ENCODE results near the gene EXOC1.
"Not testable (repeated sequence)": the region's sequence is repeated elsewhere in the genome, so short reads cannot be mapped to it uniquely, and the experiment has no call there.

EXOC1 gene

DNA sequence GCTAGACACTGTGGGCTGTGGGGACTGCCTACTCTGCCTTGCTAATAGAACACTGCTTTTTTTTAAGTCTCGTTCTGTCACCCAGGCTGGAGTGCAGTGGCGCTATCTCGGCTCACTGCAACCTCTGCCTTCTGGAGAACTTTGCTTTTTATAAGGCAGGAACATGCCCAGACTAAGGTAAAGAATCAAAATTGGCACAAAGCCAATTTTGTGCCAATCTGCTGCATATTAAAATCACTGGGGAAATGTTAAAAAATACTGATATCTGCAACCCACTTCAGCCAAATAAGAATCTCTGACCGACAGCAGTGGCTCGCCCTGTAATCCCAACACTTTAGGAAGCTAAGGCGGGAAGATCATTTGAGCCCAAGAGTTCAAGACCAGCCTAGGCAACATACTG is 58.8 kb downstream of the EXOC1 start:
- DNase-seq: no peak

- no peak for DNase-seq
These were observed 67.1 kb downstream of the EXOC1 start for GRCh38 chr4:55920571-55920970.

GRCh38 chr4:55921093-55921492 is 67.6 kb downstream of the EXOC1 start:
- no peak for DNase-seq

DNA sequence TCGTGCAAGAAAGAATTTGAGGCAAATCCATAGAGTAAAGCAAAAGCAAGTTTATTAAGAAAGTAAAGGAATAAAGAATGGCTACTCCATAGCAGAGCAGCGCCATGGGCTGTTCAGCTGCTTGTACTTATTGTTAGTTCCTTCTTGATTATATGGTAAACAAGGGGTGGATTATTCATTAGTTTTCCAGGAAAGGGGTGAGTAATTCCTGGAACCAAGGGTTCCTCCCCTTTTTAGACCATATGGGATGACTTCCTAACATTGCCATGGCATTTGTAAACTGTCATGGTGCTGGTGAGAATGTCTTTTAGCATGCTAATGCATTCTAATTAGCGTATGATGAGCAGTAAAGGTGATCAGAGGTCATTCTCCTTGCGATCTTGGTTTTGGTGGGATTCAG is 71.8 kb downstream of the EXOC1 start:
- no peak for DNase-seq

DNA sequence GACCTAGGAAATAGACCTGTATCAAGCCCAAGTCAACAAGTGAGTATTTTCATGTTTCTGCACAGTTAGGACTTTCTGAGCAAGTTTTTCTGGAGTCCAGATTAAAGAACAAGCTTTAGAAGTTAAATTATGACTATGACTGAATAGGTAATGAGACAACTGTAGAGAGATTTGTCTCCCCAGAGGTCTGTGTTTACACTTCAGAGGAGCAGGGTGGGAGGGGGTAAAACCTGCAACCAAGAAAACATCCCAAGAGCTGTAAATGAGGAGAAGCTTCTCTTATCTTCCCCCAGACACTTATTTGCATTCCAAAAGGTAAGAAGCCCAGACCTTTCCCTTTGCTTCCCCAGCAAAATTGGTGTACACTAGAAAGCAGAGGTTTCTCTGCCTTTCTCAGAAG is 73.2 kb downstream of the EXOC1 start:
- DNase-seq: no peak

GRCh38 chr4:55927803-55928437 is 74.5 kb downstream of the EXOC1 start:
- no peak for DNase-seq

DNA sequence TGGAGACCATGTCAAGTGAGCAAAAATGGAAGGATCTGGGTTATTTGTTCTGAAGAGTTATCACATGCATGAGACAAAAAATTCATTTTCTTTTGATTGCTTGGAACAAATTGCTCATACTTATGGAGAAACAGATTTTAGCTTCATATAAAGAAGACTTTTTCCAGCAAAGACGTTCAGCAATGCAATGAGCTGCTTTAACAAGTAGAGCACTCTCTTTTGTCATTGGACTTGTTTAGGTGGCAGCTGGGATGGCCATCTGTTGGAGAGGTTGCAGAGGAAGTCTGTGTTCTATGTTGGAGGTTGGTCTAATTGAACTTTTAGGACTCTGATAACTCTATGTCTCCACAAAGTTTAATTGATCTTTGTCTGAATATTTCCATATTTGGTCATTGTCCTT is 75.4 kb downstream of the EXOC1 start:
- no peak for DNase-seq

DNA sequence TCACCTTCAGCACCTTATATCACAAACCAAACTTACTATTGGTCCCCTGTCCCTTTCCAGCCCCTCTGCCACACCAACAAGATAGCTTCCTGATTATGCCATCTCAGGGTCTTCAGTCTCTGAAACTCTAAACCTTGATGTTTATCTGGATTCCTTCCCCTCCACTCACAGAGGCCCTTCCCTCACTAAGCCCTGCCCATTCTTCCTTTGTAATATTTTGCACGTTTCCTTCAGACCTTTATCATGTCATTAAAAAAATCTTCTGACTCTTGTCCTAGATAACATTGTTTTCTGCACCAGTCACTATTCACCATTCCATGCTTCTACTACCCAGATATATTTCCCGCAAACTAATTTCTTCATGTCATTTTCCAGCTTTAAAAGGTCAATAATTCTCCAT is 77.6 kb downstream of the EXOC1 start:
- DNase-seq: no peak

- no peak for DNase-seq
These were observed 78.4 kb downstream of the EXOC1 start for GRCh38 chr4:55931833-55932232.

- DNase-seq: no peak
These were observed 79.1 kb downstream of the EXOC1 start for GRCh38 chr4:55932511-55932910.

- DNase-seq: no peak
These were observed 80.2 kb downstream of the EXOC1 start for GRCh38 chr4:55933611-55934010.

DNA sequence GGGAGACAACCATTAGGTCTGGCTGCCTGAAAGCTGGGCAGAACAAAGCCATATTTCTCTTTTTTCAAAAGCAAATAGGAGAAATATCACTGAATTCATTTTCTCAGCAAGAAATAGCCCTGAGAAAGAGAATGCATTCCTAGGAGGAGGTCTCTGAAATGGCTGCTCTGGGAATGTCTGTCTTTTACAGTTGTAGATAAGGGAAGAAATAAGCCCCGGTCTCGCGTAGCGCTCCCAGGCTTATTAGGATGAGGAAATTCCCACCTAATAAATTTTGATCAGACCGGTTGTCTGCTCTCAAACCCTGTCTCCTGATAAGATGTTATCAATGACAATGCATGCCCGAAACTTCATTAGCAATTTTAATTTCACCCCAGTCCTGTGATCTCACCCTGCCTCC is 82.5 kb downstream of the EXOC1 start:
- DNase-seq: not testable (repeated sequence)

DNA sequence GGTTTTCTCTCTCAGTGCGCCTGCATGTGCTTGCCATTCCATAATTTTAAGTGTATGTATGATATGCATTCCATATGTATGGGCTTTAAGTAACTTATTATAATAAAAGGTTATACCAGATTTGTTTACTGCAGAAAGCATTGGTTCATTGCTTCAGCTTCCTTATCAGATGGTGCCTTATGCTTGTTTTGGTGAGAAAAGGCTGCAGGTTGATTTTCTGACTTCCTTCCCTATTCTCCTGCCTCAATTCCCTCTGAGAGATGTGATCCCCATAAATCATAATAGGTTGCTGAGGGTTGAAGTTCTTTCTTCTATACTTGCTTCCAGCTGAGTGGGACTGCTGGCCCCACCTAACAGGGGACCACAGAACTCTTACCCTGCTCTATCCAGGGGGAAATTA is 85.0 kb downstream of the EXOC1 start:
- no peak for DNase-seq

DNA sequence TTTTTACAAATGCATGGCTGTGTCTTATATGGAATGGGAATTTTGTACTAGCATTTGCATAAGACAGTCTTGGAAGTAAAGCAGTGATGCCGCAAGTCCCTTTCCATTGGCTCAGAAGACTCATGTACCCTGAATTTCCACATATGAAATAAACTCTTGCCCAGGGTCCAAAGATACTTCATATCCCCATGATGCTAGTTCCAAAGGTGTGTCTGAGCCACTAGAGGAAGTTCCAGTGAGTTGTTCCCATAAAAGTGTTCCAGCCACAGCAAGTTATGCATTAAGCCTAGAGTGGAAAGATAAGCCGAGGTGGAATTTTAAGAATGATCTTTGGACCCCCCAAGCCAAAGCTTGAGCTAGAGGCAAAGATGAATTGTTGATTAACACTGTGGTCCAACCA is 86.0 kb downstream of the EXOC1 start:
- no peak for DNase-seq

- DNase-seq: no peak
These were observed 88.5 kb downstream of the EXOC1 start for GRCh38 chr4:55941881-55942396.

GRCh38 chr4:55947254-55947882 is 93.9 kb downstream of the EXOC1 start:
- no peak for DNase-seq

DNA sequence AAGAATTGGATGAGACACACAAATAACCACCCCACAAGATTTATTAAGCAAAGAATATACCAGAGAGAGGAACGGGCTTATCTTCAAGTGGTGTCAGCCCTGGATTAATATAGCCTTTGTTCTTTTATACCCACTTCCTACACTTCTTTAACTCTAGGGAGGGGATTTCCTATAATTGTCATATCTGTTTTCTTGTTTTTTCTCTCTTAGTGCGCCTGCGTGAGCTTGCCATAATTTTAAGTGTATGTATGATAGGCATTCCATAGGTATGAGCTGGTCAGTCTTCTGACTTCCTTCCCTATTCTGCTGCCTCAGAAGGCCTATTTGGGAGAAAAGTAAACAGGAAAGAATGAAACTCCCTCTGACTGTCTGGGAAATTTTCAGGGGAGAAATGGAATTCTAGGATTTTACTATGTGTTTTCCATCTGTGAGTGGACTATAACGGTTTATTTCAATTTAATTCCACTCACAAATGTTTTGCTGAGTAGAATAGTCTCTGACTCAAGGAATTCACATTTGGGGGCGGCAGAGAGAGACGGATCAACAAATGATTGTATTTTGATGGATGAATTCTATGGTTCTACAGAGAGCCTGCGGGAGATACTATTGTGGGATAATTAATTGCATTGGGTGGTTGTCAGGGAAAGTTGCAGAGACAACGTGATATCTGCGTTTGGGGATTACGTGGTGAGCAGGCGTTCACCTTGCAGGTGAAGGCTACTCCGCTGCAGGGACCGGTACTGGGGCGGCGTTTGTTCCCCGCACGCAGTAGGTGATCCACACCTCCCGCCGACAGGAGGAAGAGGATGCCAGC is 94.7 kb downstream of the EXOC1 start:
- no peak for DNase-seq

- DNase-seq: peak; percentile 81
These were observed 95.5 kb downstream of the EXOC1 start, which contains the start of gene CEP135 for GRCh38 chr4:55948726-55949481. CEP135 (plus strand) TSS chr4:55948945; CDS start chr4:55952131, 3,186 bp downstream.

GRCh38 chr4:55949482-55949802 is 96.0 kb downstream of the EXOC1 start:
- DNase-seq: no peak

- no peak for DNase-seq
These were observed 97.9 kb downstream of the EXOC1 start for GRCh38 chr4:55951191-55951922.

All from NCI-H2107 (cell line).